ENCODE measurements around the gene ESPN.

DNA sequence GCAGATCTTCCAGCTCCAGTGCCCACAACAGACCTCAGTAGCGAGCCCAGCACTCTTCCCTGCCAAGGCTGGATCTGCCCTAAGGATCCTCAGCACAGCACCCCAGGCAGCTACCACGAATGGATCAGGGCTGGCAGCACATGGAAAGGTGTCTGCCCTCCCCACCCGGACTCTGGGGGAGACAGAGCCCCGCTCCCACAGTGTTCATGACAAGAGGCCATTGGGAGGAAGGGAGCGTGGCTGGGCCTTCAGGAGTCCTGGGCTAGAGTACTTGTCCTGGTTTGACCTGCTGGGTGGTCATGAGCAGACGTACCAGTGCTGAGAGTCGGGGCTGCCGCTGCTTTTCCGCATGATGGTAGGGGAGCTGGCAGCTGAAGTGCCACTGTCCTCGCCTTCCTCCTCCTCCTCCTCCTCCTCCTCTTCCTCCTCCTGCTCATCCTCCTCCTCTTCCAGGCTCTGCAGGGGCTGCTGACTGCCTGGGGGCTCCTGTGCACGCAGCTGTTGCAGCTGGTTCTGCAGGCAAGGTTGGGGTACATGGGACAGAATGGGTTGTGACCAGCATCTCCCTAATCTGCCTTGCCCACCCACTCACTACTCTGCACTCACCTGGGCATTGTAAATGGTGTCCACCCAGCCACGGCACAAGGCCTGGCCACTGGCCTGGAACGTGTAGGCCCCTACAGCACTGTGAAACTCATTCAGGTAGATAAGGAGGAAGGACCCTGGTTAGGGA is 44.3 kb downstream of the ESPN start:
- TF ChIP-seq, protein P1, sequence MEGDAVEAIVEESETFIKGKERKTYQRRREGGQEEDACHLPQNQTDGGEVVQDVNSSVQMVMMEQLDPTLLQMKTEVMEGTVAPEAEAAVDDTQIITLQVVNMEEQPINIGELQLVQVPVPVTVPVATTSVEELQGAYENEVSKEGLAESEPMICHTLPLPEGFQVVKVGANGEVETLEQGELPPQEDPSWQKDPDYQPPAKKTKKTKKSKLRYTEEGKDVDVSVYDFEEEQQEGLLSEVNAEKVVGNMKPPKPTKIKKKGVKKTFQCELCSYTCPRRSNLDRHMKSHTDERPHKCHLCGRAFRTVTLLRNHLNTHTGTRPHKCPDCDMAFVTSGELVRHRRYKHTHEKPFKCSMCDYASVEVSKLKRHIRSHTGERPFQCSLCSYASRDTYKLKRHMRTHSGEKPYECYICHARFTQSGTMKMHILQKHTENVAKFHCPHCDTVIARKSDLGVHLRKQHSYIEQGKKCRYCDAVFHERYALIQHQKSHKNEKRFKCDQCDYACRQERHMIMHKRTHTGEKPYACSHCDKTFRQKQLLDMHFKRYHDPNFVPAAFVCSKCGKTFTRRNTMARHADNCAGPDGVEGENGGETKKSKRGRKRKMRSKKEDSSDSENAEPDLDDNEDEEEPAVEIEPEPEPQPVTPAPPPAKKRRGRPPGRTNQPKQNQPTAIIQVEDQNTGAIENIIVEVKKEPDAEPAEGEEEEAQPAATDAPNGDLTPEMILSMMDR (conservative IDR thresholded peaks at IDR 0.05; ENCODE audit: low read length), result no peak
- no peak for TF ChIP-seq EZH2phosphoT487 (IDR thresholded peaks at IDR 0.05; ENCODE audit: borderline replicate concordance)

All from Loucy (cell line).